ENCODE measurements around the gene SERPINA10.
"Not testable (repeated sequence)": the region's sequence is repeated elsewhere in the genome, so short reads cannot be mapped to it uniquely, and the experiment has no call there.

Gene SERPINA10

DNA sequence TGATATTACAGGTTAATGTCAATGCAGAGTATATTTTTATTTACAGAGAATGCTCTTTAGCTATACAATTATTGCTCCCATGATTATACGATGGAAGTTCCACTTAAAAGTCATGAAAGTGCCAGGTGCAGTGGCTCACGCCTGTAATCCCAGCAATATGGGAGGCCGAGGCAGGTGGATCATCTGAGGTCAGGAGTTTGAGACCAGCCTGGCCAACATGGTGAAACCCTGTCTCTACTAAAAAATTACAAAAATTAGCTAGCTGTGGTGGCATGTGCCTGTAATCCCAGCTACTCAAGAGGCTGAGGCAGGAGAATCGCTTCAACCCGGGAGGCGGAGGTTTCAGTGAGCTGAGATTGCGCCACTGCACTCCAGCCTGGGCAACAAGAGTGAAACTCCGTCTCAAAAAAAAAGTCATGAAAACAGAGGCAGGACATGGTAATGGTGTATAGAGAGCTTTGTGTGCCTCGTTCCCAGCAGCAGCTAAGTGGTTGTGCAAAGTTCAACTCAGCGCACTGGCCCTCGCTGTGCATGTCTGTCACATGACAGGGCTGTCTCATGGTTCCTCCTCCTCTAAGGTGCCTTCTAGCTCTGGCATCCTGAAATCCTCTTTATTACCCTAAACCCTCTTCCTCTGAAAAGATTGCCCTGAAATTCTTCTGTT is 16.0 kb downstream of the SERPINA10 start:
- not testable (repeated sequence) for H2BK15ac ChIP-seq (replicated peaks; ENCODE audit: low read depth); H4K8ac ChIP-seq (ENCODE audit: low read depth, low read length); H3K79me1 ChIP-seq (ENCODE audit: low read length); H3K4me1 ChIP-seq (ENCODE audit: control insufficient read depth, low read depth, low read length); H2AK5ac ChIP-seq (ENCODE audit: low read length); H3K27me3 ChIP-seq (ENCODE audit: insufficient read depth, low read length, poor library complexity); DNase-seq; H2BK120ac ChIP-seq (ENCODE audit: low read depth, low read length); H3K23ac ChIP-seq (ENCODE audit: low read length); H3K18ac ChIP-seq (ENCODE audit: low read length); H3K56ac ChIP-seq (ENCODE audit: low read length); H3K27ac ChIP-seq (ENCODE audit: low read depth, low read length); H2BK5ac ChIP-seq (ENCODE audit: low read length); H3K79me2 ChIP-seq (ENCODE audit: control insufficient read depth, insufficient read depth, low read length); H3K4me2 ChIP-seq (ENCODE audit: low read length); H4K5ac ChIP-seq (ENCODE audit: low read length); H3K36me3 ChIP-seq (ENCODE audit: control insufficient read depth, insufficient read depth, low read length); H3K9ac ChIP-seq (ENCODE audit: low read length); H3K4me3 ChIP-seq (ENCODE audit: low read length); H3K4ac ChIP-seq (ENCODE audit: low read depth, low read length)
- WGBS (ENCODE audit: extremely low coverage, insufficient coverage, low lambda C conversion rate), result no CpG with 5 or more reads among the region's 11 CpGs

DNA sequence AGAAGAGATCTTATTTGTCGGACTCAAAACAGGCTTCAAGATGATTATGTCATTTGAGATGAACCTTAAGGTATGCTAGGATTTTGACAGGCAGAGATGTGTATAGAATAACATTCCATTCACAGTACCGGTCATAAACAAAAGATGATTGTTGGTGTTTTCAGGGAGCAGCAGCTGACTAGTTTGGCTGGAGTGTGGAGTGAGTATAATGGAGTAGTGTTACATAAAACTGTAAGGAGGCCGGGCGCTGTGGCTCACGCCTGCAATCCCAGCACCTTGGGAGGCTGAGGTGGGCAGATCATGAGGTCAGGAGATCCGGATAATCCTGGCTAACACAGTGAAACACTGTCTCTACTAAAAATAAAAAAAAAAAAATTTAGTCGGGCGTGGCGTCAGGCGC is 23.9 kb downstream of the SERPINA10 start:
- Histone ChIP-seq H3K79me2 (ENCODE audit: control insufficient read depth, insufficient read depth, low read length) (no peaks in the 10 kb centered on the region), H3K27ac (ENCODE audit: low read depth, low read length) (no peak overlapping the region), H2BK120ac (ENCODE audit: low read depth, low read length) (no peak overlapping the region), H2AK5ac (ENCODE audit: low read length) (no peak overlapping the region), H3K4me3 (ENCODE audit: low read length) (no peak overlapping the region), H2BK15ac (replicated peaks; ENCODE audit: low read depth) (no peak overlapping the region), H3K4ac (ENCODE audit: low read depth, low read length) (no peak overlapping the region), H3K36me3 (ENCODE audit: control insufficient read depth, insufficient read depth, low read length) (no peaks in the 10 kb centered on the region), H4K8ac (ENCODE audit: low read depth, low read length) (no peak overlapping the region), H3K18ac (ENCODE audit: low read length) (no peak overlapping the region), H3K56ac (ENCODE audit: low read length) (no peak overlapping the region), H3K79me1 (ENCODE audit: low read length) (no peaks in the 10 kb centered on the region), H3K4me2 (ENCODE audit: low read length) (no peak overlapping the region), H4K5ac (ENCODE audit: low read length) (no peak overlapping the region), H3K9ac (ENCODE audit: low read length) (no peak overlapping the region), H3K27me3 (ENCODE audit: insufficient read depth, low read length, poor library complexity) (no peaks in the 10 kb centered on the region), H2BK5ac (ENCODE audit: low read length) (no peak overlapping the region), H3K4me1 (ENCODE audit: control insufficient read depth, low read depth, low read length) (no peaks in the 10 kb centered on the region), H3K23ac (ENCODE audit: low read length) (no peak overlapping the region)
- no CpG with 5 or more reads among the region's 10 CpGs for WGBS (ENCODE audit: extremely low coverage, insufficient coverage, low lambda C conversion rate)
- peak; percentile 1 for DNase-seq

DNA sequence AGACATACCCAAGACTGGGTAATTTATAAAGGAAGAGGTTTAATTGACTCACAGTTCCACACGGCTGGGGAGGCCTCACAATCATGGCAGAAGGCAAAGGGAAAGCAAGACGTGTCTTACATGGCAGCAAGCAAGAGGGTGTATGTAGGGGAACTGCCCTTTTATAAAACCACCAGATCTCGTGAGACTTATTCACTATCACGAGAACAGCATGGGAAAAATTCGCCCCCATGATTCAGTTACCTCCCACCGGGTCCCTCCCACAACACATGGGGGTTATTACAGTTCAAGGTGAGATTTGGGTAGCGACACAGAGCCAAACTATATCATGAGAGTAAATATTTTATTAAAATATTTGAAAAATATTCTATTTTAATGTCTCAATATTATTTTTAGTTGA is 24.5 kb downstream of the SERPINA10 start:
- not testable (repeated sequence) for H4K8ac ChIP-seq (ENCODE audit: low read depth, low read length); H3K4me2 ChIP-seq (ENCODE audit: low read length); H2BK15ac ChIP-seq (replicated peaks; ENCODE audit: low read depth); H3K56ac ChIP-seq (ENCODE audit: low read length); H3K36me3 ChIP-seq (ENCODE audit: control insufficient read depth, insufficient read depth, low read length); H2AK5ac ChIP-seq (ENCODE audit: low read length); H3K27ac ChIP-seq (ENCODE audit: low read depth, low read length); H3K9ac ChIP-seq (ENCODE audit: low read length); H3K79me1 ChIP-seq (ENCODE audit: low read length); H3K23ac ChIP-seq (ENCODE audit: low read length); H4K5ac ChIP-seq (ENCODE audit: low read length); H2BK5ac ChIP-seq (ENCODE audit: low read length); H3K18ac ChIP-seq (ENCODE audit: low read length); H3K4me1 ChIP-seq (ENCODE audit: control insufficient read depth, low read depth, low read length); H3K4me3 ChIP-seq (ENCODE audit: low read length); H3K4ac ChIP-seq (ENCODE audit: low read depth, low read length); H3K79me2 ChIP-seq (ENCODE audit: control insufficient read depth, insufficient read depth, low read length); DNase-seq; H2BK120ac ChIP-seq (ENCODE audit: low read depth, low read length); H3K27me3 ChIP-seq (ENCODE audit: insufficient read depth, low read length, poor library complexity)
- no CpG with 5 or more reads among the region's 7 CpGs for WGBS (ENCODE audit: extremely low coverage, insufficient coverage, low lambda C conversion rate)

DNA sequence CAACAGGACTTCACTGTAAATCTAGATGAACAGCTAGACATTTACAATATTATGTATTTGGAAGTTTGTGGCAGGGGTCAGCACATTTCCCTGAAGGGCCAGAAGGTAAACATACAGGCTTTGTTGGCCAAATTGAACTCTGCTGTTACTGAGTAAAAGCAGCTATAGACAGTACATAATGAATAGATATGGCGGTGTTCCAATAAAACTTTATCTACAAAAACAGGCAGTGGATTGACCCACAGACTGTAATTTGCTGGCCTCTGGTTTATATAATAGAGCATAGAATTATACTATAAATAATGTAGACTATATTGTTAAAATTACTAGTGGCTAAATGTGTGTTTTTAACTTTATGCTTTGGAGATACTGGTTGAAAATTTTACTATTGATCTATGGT is 25.7 kb downstream of the SERPINA10 start:
- Histone ChIP-seq H2AK5ac (ENCODE audit: low read length) (no peak overlapping the region), H2BK120ac (ENCODE audit: low read depth, low read length) (no peak overlapping the region), H3K4me2 (ENCODE audit: low read length) (no peak overlapping the region), H3K79me2 (ENCODE audit: control insufficient read depth, insufficient read depth, low read length) (no peaks in the 10 kb centered on the region), H3K27me3 (ENCODE audit: insufficient read depth, low read length, poor library complexity) (no peaks in the 10 kb centered on the region), H3K27ac (ENCODE audit: low read depth, low read length) (no peak overlapping the region), H4K8ac (ENCODE audit: low read depth, low read length) (no peak overlapping the region), H3K4ac (ENCODE audit: low read depth, low read length) (no peak overlapping the region), H3K79me1 (ENCODE audit: low read length) (no peaks in the 10 kb centered on the region), H3K36me3 (ENCODE audit: control insufficient read depth, insufficient read depth, low read length) (no peaks in the 10 kb centered on the region), H3K23ac (ENCODE audit: low read length) (no peak overlapping the region), H3K9ac (ENCODE audit: low read length) (no peak overlapping the region), H3K56ac (ENCODE audit: low read length) (no peak overlapping the region), H2BK5ac (ENCODE audit: low read length) (no peak overlapping the region), H3K4me1 (ENCODE audit: control insufficient read depth, low read depth, low read length) (no peaks in the 10 kb centered on the region), H3K18ac (ENCODE audit: low read length) (no peak overlapping the region), H4K5ac (ENCODE audit: low read length) (no peak overlapping the region), H3K4me3 (ENCODE audit: low read length) (no peak overlapping the region), H2BK15ac (replicated peaks; ENCODE audit: low read depth) (no peak overlapping the region)
- WGBS (ENCODE audit: extremely low coverage, insufficient coverage, low lambda C conversion rate), result no CpG with 5 or more reads among the region's 1 CpG
- DNase-seq, result no peak

DNA sequence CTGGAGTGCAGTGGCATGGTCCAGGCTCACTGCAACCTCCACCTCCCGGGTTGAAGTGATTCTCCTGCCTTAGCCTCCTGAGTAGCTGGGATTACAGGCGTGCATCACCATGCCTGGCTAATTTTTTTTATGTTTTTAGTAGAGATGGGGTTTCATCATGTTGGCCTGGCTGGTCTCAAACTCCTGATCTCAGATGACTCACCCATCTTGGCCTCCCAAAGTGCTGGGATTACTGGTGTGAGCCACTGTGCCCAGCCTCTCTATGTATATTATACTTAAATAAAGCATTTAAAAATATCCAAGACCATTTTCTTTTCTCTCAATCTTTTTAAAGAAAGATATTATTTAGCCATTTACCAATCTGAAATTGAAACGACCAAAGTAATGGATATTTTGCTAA is 28.9 kb downstream of the SERPINA10 start:
- not testable (repeated sequence) for H3K9ac ChIP-seq (ENCODE audit: low read length); DNase-seq; H3K18ac ChIP-seq (ENCODE audit: low read length); H2BK5ac ChIP-seq (ENCODE audit: low read length); H3K36me3 ChIP-seq (ENCODE audit: control insufficient read depth, insufficient read depth, low read length); H4K5ac ChIP-seq (ENCODE audit: low read length); H3K23ac ChIP-seq (ENCODE audit: low read length); H4K8ac ChIP-seq (ENCODE audit: low read depth, low read length); H2BK15ac ChIP-seq (replicated peaks; ENCODE audit: low read depth); H3K79me2 ChIP-seq (ENCODE audit: control insufficient read depth, insufficient read depth, low read length); H3K79me1 ChIP-seq (ENCODE audit: low read length); H3K4ac ChIP-seq (ENCODE audit: low read depth, low read length); H3K4me1 ChIP-seq (ENCODE audit: control insufficient read depth, low read depth, low read length); H3K27me3 ChIP-seq (ENCODE audit: insufficient read depth, low read length, poor library complexity); H3K56ac ChIP-seq (ENCODE audit: low read length); H2AK5ac ChIP-seq (ENCODE audit: low read length); H3K4me3 ChIP-seq (ENCODE audit: low read length); H3K4me2 ChIP-seq (ENCODE audit: low read length); H3K27ac ChIP-seq (ENCODE audit: low read depth, low read length); H2BK120ac ChIP-seq (ENCODE audit: low read depth, low read length)
- no CpG with 5 or more reads among the region's 3 CpGs for WGBS (ENCODE audit: extremely low coverage, insufficient coverage, low lambda C conversion rate)

DNA sequence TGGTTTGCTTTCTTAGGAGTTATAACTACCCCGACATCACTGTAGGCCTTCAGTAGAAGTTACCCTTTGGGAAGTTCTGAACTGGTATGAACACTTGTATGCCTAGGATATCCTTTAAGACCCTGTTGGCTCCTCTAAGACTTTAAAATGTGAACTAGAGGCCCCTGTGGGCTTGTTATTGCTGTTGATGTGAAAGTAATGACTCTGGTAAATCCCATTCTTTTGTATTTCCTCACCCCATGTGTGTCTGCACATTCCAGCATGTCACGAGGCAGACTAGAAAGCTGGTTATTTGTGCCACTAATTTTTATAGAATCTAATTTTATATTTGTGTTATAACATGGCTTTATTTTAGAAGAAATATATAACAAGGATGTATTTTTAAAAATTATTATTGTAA is 48.9 kb downstream of the SERPINA10 start:
- no peaks in the 10 kb centered on the region for H3K27me3 ChIP-seq (ENCODE audit: insufficient read depth, low read length, poor library complexity)
- no peak overlapping the region for H3K9ac ChIP-seq (ENCODE audit: low read length)
- no peaks in the 10 kb centered on the region for H3K79me1 ChIP-seq (ENCODE audit: low read length)
- no peaks in the 10 kb centered on the region for H3K36me3 ChIP-seq (ENCODE audit: control insufficient read depth, insufficient read depth, low read length)
- H3K23ac ChIP-seq (ENCODE audit: low read length), result no peak overlapping the region
- no peak overlapping the region for H3K27ac ChIP-seq (ENCODE audit: low read depth, low read length)
- H3K4me3 ChIP-seq (ENCODE audit: low read length), result no peak overlapping the region
- H3K56ac ChIP-seq (ENCODE audit: low read length), result no peak overlapping the region
- H4K8ac ChIP-seq (ENCODE audit: low read depth, low read length), result no peak overlapping the region
- no peak overlapping the region for H3K4me2 ChIP-seq (ENCODE audit: low read length)
- no peak overlapping the region for H3K4ac ChIP-seq (ENCODE audit: low read depth, low read length)
- H3K4me1 ChIP-seq (ENCODE audit: control insufficient read depth, low read depth, low read length), result no peaks in the 10 kb centered on the region
- WGBS (ENCODE audit: extremely low coverage, insufficient coverage, low lambda C conversion rate), result no CpG with 5 or more reads among the region's 2 CpGs
- no peak overlapping the region for H2BK15ac ChIP-seq (replicated peaks; ENCODE audit: low read depth)
- no peak for DNase-seq
- no peaks in the 10 kb centered on the region for H3K79me2 ChIP-seq (ENCODE audit: control insufficient read depth, insufficient read depth, low read length)
- no peak overlapping the region for H2BK120ac ChIP-seq (ENCODE audit: low read depth, low read length)
- H2AK5ac ChIP-seq (ENCODE audit: low read length), result no peak overlapping the region
- H2BK5ac ChIP-seq (ENCODE audit: low read length), result no peak overlapping the region
- no peak overlapping the region for H3K18ac ChIP-seq (ENCODE audit: low read length)
- no peak overlapping the region for H4K5ac ChIP-seq (ENCODE audit: low read length)
